CD4-positive, CD25-positive, alpha-beta regulatory T cell (primary cell): ENCODE data around the gene BNIP2. TPM values are rescaled to one million over a fixed set of nuclear protein-coding genes. Genes with fewer than 3 reads are reported as not detected.
"Not testable (repeated sequence)": the region's sequence is repeated elsewhere in the genome, so short reads cannot be mapped to it uniquely, and the experiment has no call there.

Experiments
- ATAC-seq, 2 donors: fragments of 150-1000 bp; cut with Tn5 transposase; one replicate each; pipeline ENCODE4 v1.10.0; 2021; ENCODE audit warnings: low read depth in 2 of 2, moderate number of reproducible peaks in 2 of 2, moderate library complexity in 1 of 2
- DNase-seq, 3 donors: peaks; one replicate each; pipeline versions ENCODE4 v3.0.0 to v3.0.0-alpha.2; 2012 to 2022; ENCODE audit warnings: mixed read lengths in 1 of 3
- H3K27ac ChIP-seq: one replicate; pipeline ENCODE4 v1.7.0; 2013; ENCODE audit warnings: mild to moderate bottlenecking, low read length; ENCODE audit not compliant: insufficient read depth, poor library complexity, severe bottlenecking
- H3K27me3 ChIP-seq: one replicate; pipeline ENCODE4 v1.7.0; 2013; ENCODE audit warnings: low read length; ENCODE audit not compliant: control insufficient read depth, insufficient read depth
- H3K36me3 ChIP-seq: one replicate; pipeline ENCODE4 v1.7.0; 2013; ENCODE audit warnings: mild to moderate bottlenecking, low read length, moderate library complexity; ENCODE audit not compliant: control insufficient read depth, insufficient read depth
- H3K4me1 ChIP-seq: 2 replicates; pipeline ENCODE4 v1.7.0; 2013; ENCODE audit warnings: mild to moderate bottlenecking, low read length; ENCODE audit not compliant: insufficient read depth, control insufficient read depth, poor library complexity, severe bottlenecking
- H3K4me3 ChIP-seq: one replicate; pipeline ENCODE4 v1.7.0; 2013; ENCODE audit warnings: low read depth, mild to moderate bottlenecking, low read length, moderate library complexity
- H3K9me3 ChIP-seq, 2 experiments: 1 replicate in 1 of 2; 2 replicates in 1 of 2; pipeline ENCODE4 v1.7.0; 2013; ENCODE audit warnings: low read length in 2 of 2, mild to moderate bottlenecking in 1 of 2, moderate library complexity in 1 of 2; ENCODE audit not compliant: control insufficient read depth in 2 of 2
- H3K27ac Mint-ChIP-seq, 3 donors: one replicate each; pipeline ENCODE4 v1.8.0; 2020 to 2022; ENCODE audit warnings: mild to moderate bottlenecking in 3 of 3, mixed read lengths in 3 of 3, moderate library complexity in 2 of 3
- H3K27me3 Mint-ChIP-seq: one replicate; pipeline ENCODE4 v1.8.0; 2022; ENCODE audit warnings: mild to moderate bottlenecking, mixed read lengths
- H3K36me3 Mint-ChIP-seq: one replicate; pipeline ENCODE4 v1.8.0; 2020; ENCODE audit warnings: mixed read lengths
- H3K4me1 Mint-ChIP-seq, 4 donors: one replicate each; pipeline ENCODE4 v1.8.0; 2020 to 2022; ENCODE audit warnings: mixed read lengths in 4 of 4, mild to moderate bottlenecking in 1 of 4
- H3K4me3 Mint-ChIP-seq, 4 donors: one replicate each; pipeline ENCODE4 v1.8.0; 2020 to 2022; ENCODE audit warnings: mild to moderate bottlenecking in 4 of 4, mixed read lengths in 4 of 4, moderate library complexity in 3 of 4
- H3K9me3 Mint-ChIP-seq, 7 donors: one replicate each; pipeline ENCODE4 v1.8.0; 2020 to 2022; ENCODE audit warnings: mixed read lengths in 7 of 7, mild to moderate bottlenecking in 3 of 7, moderate library complexity in 2 of 7
- polyA plus RNA-seq, 4 donors: library from polyadenylated mRNA; unstranded; fragments of 300-500 nt; fragmentation: Illumina TruSeq; gene quantifications; one replicate each; pipeline ENCODE4 v1.2.3, GENCODE V29; 2021
- total RNA-seq: library from RNA; stranded (reverse); gene quantifications from one replicate; pipeline ENCODE4 v1.2.3, GENCODE V29; 2022

The BNIP2 gene
- total and polyA plus RNA-seq, 5 donors from 2014 or later, result 88.6 to 103 (median 95.0) TPM

DNA sequence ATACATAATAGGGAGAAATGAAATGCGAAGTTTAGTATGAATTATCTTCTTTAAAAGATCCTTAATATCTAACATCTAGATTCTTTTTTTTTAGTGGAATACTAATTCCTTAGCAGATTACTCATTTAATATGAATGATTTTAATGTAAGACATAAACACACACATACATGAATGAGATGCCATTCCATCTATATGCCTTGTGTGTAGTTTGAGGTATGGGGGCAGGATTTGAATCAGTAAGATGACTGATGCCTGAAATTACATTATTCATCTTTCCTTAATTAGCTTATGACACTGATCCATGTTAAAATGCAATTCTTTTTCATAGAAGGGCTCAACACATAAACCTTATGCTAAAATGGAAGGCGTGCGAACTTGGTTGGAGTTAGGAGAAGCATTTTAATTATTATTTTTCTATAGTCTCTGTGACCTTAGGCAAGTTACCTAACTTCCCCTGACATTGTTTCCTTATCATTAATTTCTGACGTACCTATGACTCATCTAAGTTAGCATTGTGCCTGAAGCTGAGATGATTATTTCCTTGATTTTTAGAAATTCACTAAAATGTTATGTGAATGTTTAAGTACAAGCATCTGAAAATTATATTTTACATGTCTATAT, 10.8 kb upstream of the BNIP2 start:
- peaks cover 13% of the 10 kb centered on the region for H3K27me3 ChIP-seq
- no peaks in the 10 kb centered on the region for H3K36me3 ChIP-seq
- Mint-ChIP-seq H3K27me3 (peaks cover 31% of the 10 kb centered on the region), H3K36me3 (no peaks in the 10 kb centered on the region), H3K27ac (no peak overlapping the region), H3K4me1 (peaks cover 0 to 1% (median 0%) of the 10 kb centered on the region in 4 donors), H3K4me3 (no peak overlapping the region), H3K9me3 (no peaks in the 10 kb centered on the region)
- no peak overlapping the region for H3K4me3 ChIP-seq
- no peak for DNase-seq
- no peak for ATAC-seq
- H3K27ac ChIP-seq, result no peak overlapping the region
- H3K9me3 ChIP-seq, result no peaks in the 10 kb centered on the region
- H3K4me1 ChIP-seq, result no peaks in the 10 kb centered on the region

DNA sequence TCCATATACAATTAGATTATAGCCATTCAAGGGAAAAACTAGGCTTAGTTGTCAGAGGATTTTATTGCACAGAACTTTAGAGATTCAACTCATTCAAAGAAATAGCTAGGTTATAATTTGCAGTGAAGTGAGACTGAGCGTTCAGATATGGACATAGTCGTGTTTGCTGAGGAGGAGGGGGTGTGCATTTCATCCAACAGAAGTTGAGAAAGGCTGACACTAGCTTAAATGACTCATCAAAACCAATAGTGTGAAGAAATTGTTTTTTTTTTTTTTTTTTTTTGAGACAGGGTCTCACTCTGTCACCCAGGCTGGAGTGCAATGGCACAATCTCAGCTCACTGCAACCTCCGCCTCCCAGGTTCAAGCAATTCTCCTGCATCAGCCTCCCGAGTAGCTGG, 8.9 kb upstream of the BNIP2 start:
- not testable (repeated sequence) for H3K36me3 ChIP-seq, ATAC-seq, DNase-seq, H3K4me1 Mint-ChIP-seq, H3K27ac ChIP-seq, H3K27ac Mint-ChIP-seq, H3K9me3 Mint-ChIP-seq, H3K4me3 Mint-ChIP-seq, H3K4me1 ChIP-seq, H3K27me3 ChIP-seq, H3K9me3 ChIP-seq, H3K36me3 Mint-ChIP-seq, H3K4me3 ChIP-seq
- peaks cover 16% of the 10 kb centered on the region for H3K27me3 Mint-ChIP-seq

- no peak overlapping the region for H3K27ac Mint-ChIP-seq
- peaks cover under 1 to 6% (median under 1%) of the 10 kb centered on the region in 4 donors for H3K4me1 Mint-ChIP-seq
- ATAC-seq, result no peak
- H3K4me1 ChIP-seq, result no peaks in the 10 kb centered on the region
- no peaks in the 10 kb centered on the region for H3K36me3 Mint-ChIP-seq
- H3K9me3 Mint-ChIP-seq, result no peaks in the 10 kb centered on the region
- H3K4me3 Mint-ChIP-seq, result no peak overlapping the region
- no peak overlapping the region for H3K27ac ChIP-seq
- peaks cover 3% of the 10 kb centered on the region for H3K27me3 ChIP-seq
- H3K4me3 ChIP-seq, result no peak overlapping the region
- no peak for DNase-seq
- H3K27me3 Mint-ChIP-seq, result peaks cover 8% of the 10 kb centered on the region
- H3K9me3 ChIP-seq, result no peaks in the 10 kb centered on the region
- no peaks in the 10 kb centered on the region for H3K36me3 ChIP-seq
Measured at GRCh38 chr15:59696332-59696731, 7.2 kb upstream of the BNIP2 start.

- ATAC-seq, result no peak
- no peaks in the 10 kb centered on the region for H3K27me3 Mint-ChIP-seq
Measured at GRCh38 chr15:59694779-59695178, 5.7 kb upstream of the BNIP2 start.

GRCh38 chr15:59691194-59691805, 2.2 kb upstream of the BNIP2 start:
- no peaks in the 10 kb centered on the region for H3K27me3 Mint-ChIP-seq
- Histone ChIP-seq H3K4me1 (peaks cover 23% of the 10 kb centered on the region), H3K27me3 (no peaks in the 10 kb centered on the region), H3K9me3 (no peaks in the 10 kb centered on the region), H3K4me3 (no peak overlapping the region), H3K27ac (no peak overlapping the region), H3K36me3 (peaks cover 3% of the 10 kb centered on the region)
- peak; percentile 26 to 73 (median 52) for DNase-seq
- H3K4me3 Mint-ChIP-seq, result peak overlapping the region; percentile 78 to 93 (median 80)
- ATAC-seq, result no peak
- no peaks in the 10 kb centered on the region for H3K9me3 Mint-ChIP-seq
- H3K27ac Mint-ChIP-seq, result peak overlapping the region in 2 of 3 donors; percentile 48 to 84
- H3K36me3 Mint-ChIP-seq, result peaks cover 3% of the 10 kb centered on the region
- H3K4me1 Mint-ChIP-seq, result peaks cover 16 to 35% (median 24%) of the 10 kb centered on the region in 4 donors

More at GRCh38 chr15:59694779-59695178, 5.7 kb upstream of the BNIP2 start:
- H3K27ac ChIP-seq, result no peak overlapping the region
- Mint-ChIP-seq H3K36me3 (no peaks in the 10 kb centered on the region), H3K27ac (no peak overlapping the region), H3K9me3 (no peaks in the 10 kb centered on the region), H3K4me3 (no peak overlapping the region), H3K4me1 (peaks cover 9 to 11% (median 10%) of the 10 kb centered on the region in 4 donors)
- peaks cover 3% of the 10 kb centered on the region for H3K27me3 ChIP-seq
- peaks cover 3% of the 10 kb centered on the region for H3K4me1 ChIP-seq
- no peaks in the 10 kb centered on the region for H3K9me3 ChIP-seq
- H3K36me3 ChIP-seq, result no peaks in the 10 kb centered on the region
- no peak for DNase-seq
- H3K4me3 ChIP-seq, result no peak overlapping the region

GRCh38 chr15:59689626-59690236, 611 bp upstream of the BNIP2 start:
- Mint-ChIP-seq H3K27me3 (no peaks in the 10 kb centered on the region), H3K4me1 (peaks cover 13 to 50% (median 35%) of the 10 kb centered on the region in 4 donors), H3K36me3 (peaks cover 3% of the 10 kb centered on the region), H3K9me3 (no peaks in the 10 kb centered on the region), H3K4me3 (peak overlapping the region; percentile 96 to 100 (median 98)), H3K27ac (peak overlapping the region; percentile 97 to 99 (median 97))
- H3K36me3 ChIP-seq, result peaks cover 6% of the 10 kb centered on the region
- DNase-seq (peak; percentile 49 to 82 (median 53)), ATAC-seq (no peak)
- no peaks in the 10 kb centered on the region for H3K27me3 ChIP-seq
- H3K9me3 ChIP-seq, result no peaks in the 10 kb centered on the region
- H3K27ac ChIP-seq, result peak overlapping the region; percentile 100
- peaks cover 39% of the 10 kb centered on the region for H3K4me1 ChIP-seq
- peak overlapping the region; percentile 97 for H3K4me3 ChIP-seq

GRCh38 chr15:59688423-59688781, 718 bp downstream of the BNIP2 start:
- ATAC-seq, result no peak
- peak; percentile 29 to 80 (median 58) for DNase-seq

More at GRCh38 chr15:59688423-59688781, 718 bp downstream of the BNIP2 start:
- Histone ChIP-seq H3K36me3 (peaks cover 8% of the 10 kb centered on the region), H3K9me3 (no peaks in the 10 kb centered on the region), H3K4me1 (peaks cover 43% of the 10 kb centered on the region), H3K4me3 (peak overlapping the region; percentile 98), H3K27me3 (no peaks in the 10 kb centered on the region), H3K27ac (peak overlapping the region; percentile 100)
- peak overlapping the region; percentile 96 to 100 (median 98) for H3K4me3 Mint-ChIP-seq
- H3K4me1 Mint-ChIP-seq, result peaks cover 16 to 60% (median 42%) of the 10 kb centered on the region in 4 donors
- peaks cover 3% of the 10 kb centered on the region for H3K36me3 Mint-ChIP-seq
- no peaks in the 10 kb centered on the region for H3K27me3 Mint-ChIP-seq
- no peaks in the 10 kb centered on the region for H3K9me3 Mint-ChIP-seq
- peak overlapping the region; percentile 97 to 99 (median 97) for H3K27ac Mint-ChIP-seq
